HG02623 (cell line): ENCODE results near the gene RTKN2.

ENCODE experiments used
- ATAC-seq: cut with Tn5 transposase; IDR thresholded peaks from one replicate; pipeline ENCODE4 v1.9.1; 2021; ENCODE audit warnings: moderate library complexity; ENCODE audit not compliant: unreplicated experiment

Gene RTKN2

DNA sequence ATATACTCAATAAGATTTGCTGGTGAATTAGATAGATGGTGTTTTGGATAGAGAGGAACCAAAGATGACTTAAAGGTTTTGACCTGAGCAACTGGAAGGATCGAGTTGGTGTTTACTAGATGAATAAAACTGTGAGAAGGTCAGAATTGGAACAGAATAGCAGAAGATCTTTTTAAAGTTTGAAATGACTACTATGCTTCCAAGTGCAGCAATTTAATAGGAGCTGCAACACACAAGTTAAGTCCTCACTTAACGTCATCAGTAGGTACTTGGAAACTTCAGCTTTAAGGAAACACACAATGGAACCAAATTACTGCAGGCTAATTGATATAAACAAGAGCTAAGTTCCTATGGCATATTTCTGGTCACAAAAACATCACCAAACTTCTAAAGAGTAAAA lies 86.5 kb downstream of the RTKN2 start:
- no peak for ATAC-seq

- no peak for ATAC-seq
Measured at GRCh38 chr10:62180677-62181076, 88.0 kb downstream of the RTKN2 start.

GRCh38 chr10:62178568-62178967 lies 90.1 kb downstream of the RTKN2 start:
- ATAC-seq = no peak

GRCh38 chr10:62177111-62177510 lies 91.5 kb downstream of the RTKN2 start:
- ATAC-seq = no peak

DNA sequence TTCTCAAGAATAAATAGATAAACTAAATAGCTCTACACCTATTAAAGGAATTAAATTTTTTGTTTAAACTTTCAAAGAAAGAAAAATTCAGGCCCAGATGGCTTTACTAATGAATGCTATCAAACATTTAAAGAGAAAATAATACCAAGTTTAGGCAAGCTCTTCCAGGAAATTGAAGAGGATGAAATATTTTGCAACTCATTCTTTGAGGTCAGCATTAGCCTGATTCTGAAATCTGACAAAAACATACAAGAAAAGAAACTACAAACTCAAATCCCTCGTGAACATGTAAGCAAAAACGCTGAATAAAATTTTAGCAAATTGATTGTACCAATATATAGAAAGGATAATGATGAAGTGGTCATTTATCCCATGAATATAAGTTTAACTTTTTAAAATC lies 93.4 kb downstream of the RTKN2 start:
- no peak for ATAC-seq

GRCh38 chr10:62172465-62172864 lies 96.2 kb downstream of the RTKN2 start:
- ATAC-seq = no peak

- no peak for ATAC-seq
Measured at GRCh38 chr10:62171791-62172190, 96.9 kb downstream of the RTKN2 start.

- no peak for ATAC-seq
Measured at GRCh38 chr10:62170732-62171131, 97.9 kb downstream of the RTKN2 start.

DNA sequence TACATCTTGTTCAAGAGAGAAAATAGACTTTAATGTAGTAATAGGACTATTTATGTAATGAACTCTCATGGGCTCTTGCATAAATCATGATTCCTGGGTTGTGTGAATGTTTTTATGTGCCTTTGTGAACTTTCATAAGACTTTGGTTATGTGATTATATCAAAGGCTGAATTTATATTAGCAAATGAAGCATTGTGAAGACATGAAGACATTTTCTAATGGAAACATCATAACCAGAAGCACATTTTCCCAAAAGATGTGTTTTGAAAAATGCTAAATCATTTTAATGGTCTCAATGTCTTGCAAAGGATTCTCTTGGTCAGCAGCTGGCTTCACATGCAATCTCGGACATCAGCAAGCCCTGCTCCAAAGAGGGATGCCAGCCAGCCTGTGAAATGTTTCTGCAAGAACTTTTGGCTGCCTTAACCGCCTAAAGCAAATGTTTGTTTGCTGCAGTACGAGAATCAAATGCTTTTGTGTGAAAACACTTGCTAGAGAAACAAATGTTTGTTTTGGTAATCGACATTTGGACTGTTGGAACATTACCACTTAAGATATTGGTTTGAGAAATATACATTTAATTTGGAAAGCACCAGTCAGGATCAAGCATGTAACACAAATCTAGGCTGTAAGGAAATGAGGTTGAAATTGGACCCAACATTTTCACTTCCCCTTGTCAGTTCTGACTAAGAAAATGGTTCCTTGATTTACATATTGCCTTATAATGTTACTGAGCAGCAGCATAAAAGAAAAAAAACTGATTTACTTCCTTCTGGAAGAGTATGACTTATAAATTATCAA lies 102.1 kb downstream of the RTKN2 start:
- peak; percentile 96 for ATAC-seq

- no peak for ATAC-seq
Measured at GRCh38 chr10:62165803-62166202, 102.8 kb downstream of the RTKN2 start.

- ATAC-seq = no peak
Measured at GRCh38 chr10:62163024-62163423, 105.6 kb downstream of the RTKN2 start.

DNA sequence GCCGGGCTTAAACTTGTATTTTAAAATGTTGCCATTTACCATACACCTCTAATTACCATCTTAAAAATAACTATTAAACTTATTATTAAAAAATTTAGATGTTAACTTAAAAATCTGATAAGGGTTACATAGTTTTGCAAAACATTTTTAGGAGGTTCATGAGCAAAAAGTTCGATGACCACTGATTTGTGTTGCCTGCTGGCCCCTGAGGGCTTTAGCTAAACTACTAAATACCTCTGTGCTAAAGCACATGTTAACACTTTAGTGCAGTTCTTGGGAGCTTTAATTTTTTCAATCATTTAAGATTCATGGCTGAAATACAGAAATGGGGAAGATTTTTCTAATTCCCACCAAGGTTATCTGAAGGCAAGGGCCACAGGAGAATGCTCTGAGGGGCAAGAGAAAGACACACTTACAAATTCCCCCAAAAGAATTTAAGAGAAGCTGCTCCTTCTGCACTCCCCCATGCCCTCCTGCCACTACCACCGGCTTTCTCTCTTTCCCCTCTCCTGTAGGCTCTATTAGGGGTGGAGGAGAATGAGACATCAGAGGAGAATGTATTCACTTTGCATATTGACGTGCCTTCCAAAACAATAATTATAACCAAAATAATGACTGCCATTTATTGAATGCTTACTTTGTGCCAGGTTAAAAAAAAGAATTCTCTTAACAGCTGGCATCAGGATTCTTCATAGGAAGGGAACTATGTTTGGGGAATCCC lies 106.2 kb downstream of the RTKN2 start:
- no peak for ATAC-seq

- no peak for ATAC-seq
Measured at GRCh38 chr10:62159351-62159750, 109.3 kb downstream of the RTKN2 start.

- no peak for ATAC-seq
Measured at GRCh38 chr10:62157601-62158000, 111.0 kb downstream of the RTKN2 start.

DNA sequence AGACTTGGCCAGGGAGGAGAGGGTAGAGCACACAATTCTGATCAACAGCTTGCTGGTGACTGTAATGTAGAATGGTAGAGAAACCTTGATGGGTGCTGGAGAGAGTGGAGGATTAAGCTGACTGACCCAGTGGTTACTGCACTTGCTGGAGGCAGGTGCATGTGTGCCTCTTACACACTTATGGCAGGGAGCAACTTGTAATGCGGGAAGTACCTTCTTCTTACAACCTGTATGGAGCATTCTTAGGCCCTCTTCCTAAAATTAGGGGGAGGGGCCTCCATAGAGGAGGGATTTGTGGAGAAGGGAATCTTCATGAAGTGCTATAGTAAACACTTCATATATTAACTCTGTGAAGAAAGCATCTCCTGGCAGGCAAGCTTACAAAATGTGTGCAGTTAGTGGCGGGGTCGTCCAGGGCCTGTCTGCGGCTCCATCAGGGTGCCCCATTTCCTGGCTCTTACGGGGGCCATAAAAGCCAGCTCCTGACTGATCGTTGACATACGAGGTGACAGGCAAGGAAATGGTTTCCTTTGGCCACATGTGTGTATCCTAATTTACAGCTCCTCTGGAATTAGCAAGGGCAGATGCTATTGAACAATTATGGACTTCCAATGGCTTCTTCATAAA lies 113.5 kb downstream of the RTKN2 start:
- no peak for ATAC-seq

- no peak for ATAC-seq
Measured at GRCh38 chr10:62154231-62154630, 114.4 kb downstream of the RTKN2 start.

DNA sequence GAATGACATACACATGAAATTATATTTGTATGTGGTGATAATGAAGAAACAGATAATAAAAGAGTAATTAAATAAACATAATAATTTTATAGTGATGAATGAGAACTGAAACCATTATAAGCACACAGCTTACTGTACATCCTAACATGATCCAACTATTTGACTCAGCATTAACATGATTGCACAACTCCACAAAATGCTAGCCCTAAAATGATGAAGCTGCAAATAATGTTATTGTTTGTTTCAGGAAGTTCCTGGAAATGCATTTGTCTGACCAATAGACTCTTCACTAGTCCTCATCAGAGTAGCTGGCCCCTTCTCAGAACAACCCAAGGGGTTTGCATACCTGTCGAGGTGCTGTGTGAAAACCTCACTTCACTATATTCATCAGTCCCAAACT lies 115.5 kb downstream of the RTKN2 start:
- ATAC-seq = no peak

GRCh38 chr10:62149621-62150020 lies 119.0 kb downstream of the RTKN2 start:
- no peak for ATAC-seq

DNA sequence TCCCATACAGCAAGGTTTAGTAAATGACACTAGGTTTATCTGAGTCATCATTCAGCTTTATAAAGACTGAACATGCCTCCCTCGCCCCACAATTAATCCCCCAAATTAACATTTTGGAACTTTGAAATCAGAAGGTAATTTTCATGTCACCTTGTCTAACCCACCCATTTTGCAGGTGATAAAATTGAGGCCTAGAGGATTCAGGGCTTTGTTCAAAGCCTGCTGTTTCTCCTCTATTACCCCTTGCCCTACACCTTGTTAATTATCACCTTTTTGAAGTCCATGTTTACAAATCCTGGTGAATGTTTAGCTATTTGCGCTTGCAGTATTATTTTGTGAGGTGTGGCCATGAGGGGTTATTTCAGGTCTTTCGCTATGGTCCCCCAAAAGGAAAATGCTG lies 120.5 kb downstream of the RTKN2 start:
- ATAC-seq = no peak

DNA sequence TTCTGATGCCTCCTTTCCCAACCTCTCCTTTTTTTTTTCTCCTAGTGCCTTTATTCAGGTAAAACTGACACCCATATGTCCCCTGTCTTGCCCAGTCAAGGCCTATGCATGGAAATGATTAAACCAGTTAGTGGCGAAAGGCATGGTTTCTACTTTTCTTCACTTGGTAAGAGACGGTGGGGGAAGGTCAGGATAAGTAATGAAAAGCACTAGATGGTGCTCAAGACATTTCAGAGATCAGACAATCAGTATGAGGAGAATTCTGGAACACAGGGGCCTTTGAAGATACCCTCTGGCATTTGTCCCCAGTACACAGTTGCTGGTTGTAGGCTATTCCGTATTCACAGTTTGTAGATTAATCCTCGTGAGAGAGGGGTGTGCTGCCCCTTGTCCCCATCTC lies 121.2 kb downstream of the RTKN2 start:
- ATAC-seq = no peak

DNA sequence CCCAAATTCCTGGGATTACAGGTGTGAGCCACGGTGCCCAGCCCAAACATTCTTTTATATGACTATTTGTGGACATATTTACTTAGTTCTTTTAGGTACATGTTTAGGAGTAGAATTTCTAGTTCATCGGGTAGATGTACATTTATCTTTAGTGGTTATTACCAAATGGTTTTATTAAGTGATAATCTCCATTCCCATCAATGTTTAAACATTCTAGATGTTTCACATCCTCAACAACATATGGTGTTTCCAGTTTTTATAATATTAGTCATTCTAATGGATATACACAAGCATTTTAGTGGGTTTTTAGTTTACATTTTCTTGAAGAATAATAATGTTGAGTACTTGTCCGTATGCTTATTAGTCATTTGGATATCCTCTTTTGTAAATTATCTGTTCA lies 131.7 kb downstream of the RTKN2 start:
- ATAC-seq = no peak

GRCh38 chr10:62133618-62134017 lies 135.0 kb downstream of the RTKN2 start:
- ATAC-seq = peak; percentile 95
